HG02759 (cell line): ENCODE data around the gene GABPB1.

Source experiments
- ATAC-seq: cut with Tn5 transposase; IDR thresholded peaks from one replicate; pipeline ENCODE4 v1.9.1; 2021; ENCODE audit warnings: mild to moderate bottlenecking, moderate library complexity; ENCODE audit not compliant: unreplicated experiment

The GABPB1 gene

GRCh38 chr15:50345298-50345697, 9.7 kb downstream of the GABPB1 start:
- no peak for ATAC-seq

GRCh38 chr15:50344006-50344464, 11.0 kb downstream of the GABPB1 start:
- no peak for ATAC-seq

GRCh38 chr15:50341616-50342136, 13.3 kb downstream of the GABPB1 start:
- ATAC-seq: no peak

- ATAC-seq: no peak
These were observed 14.6 kb downstream of the GABPB1 start for GRCh38 chr15:50340416-50340815.

GRCh38 chr15:50339717-50340116, 15.3 kb downstream of the GABPB1 start:
- no peak for ATAC-seq

GRCh38 chr15:50335251-50335650, 19.7 kb downstream of the GABPB1 start:
- ATAC-seq: no peak

GRCh38 chr15:50333229-50333628, 21.8 kb downstream of the GABPB1 start:
- ATAC-seq: no peak

- ATAC-seq: no peak
These were observed 24.1 kb downstream of the GABPB1 start for GRCh38 chr15:50330921-50331320.

- ATAC-seq: no peak
These were observed 26.9 kb downstream of the GABPB1 start for GRCh38 chr15:50328116-50328515.

GRCh38 chr15:50321680-50322210, 33.3 kb downstream of the GABPB1 start:
- ATAC-seq: no peak

GRCh38 chr15:50320504-50320903, 34.5 kb downstream of the GABPB1 start:
- ATAC-seq: no peak

GRCh38 chr15:50318697-50319096, 36.3 kb downstream of the GABPB1 start:
- ATAC-seq: no peak

- no peak for ATAC-seq
These were observed 39.0 kb downstream of the GABPB1 start for GRCh38 chr15:50315814-50316630.

- no peak for ATAC-seq
These were observed 42.4 kb downstream of the GABPB1 start for GRCh38 chr15:50312636-50313035.

GRCh38 chr15:50307799-50308198, 47.2 kb downstream of the GABPB1 start:
- ATAC-seq: no peak

- ATAC-seq: no peak
These were observed 50.2 kb downstream of the GABPB1 start for GRCh38 chr15:50304836-50305235.

- ATAC-seq: no peak
These were observed 52.4 kb downstream of the GABPB1 start for GRCh38 chr15:50302581-50302980.

- ATAC-seq: no peak
These were observed 56.7 kb downstream of the GABPB1 start for GRCh38 chr15:50298340-50298739.

GRCh38 chr15:50295966-50296365, 59.0 kb downstream of the GABPB1 start:
- ATAC-seq: no peak

GRCh38 chr15:50289749-50290148, 65.2 kb downstream of the GABPB1 start:
- no peak for ATAC-seq

- ATAC-seq: no peak
These were observed 67.5 kb downstream of the GABPB1 start for GRCh38 chr15:50287324-50288116.
